ENCODE data around the gene STK17A.
"Not testable (repeated sequence)": the region's sequence is repeated elsewhere in the genome, so short reads cannot be mapped to it uniquely, and the experiment has no call there.

STK17A gene

DNA sequence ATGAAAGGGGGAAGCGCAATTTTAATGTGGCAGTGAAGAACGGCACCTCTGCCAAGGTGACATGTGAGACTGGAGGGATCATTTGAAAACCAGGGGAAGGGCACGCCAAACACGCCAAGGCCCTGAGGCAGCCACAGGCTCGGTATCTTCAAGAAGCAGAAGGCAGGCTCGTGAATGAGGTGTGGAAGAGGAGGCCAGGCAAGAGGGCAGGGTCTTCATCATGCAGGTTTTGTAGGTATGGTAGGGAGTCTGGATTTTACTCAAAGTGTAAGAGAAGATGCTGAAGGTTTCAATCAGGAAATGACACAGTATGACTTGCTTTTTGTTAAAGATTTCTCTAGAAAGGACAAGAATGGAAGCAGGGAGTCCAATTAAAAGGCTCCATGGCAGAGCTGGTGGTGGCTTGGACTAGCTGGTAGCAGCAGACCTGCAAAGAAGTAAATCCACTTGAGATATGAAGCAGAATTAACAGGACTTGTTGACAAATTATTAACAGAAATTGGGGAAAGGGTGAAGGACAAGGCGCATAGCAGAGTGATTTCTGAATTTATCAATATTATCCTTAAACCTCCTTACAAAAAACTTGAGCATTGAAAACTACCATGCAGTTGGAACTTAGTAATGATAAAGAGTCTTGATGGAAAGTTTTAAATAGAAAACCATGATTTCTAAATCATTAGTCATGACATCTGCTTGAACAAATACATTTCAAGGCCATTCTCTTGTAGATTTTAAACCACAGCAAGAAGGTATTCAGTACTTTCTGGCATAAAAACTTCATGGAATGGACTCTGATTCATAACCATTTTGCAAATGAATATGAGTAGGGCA is 76.0 kb downstream of the STK17A start:
- DNase-seq (ENCODE audit: low read depth in 2 of 2): no peak

DNA sequence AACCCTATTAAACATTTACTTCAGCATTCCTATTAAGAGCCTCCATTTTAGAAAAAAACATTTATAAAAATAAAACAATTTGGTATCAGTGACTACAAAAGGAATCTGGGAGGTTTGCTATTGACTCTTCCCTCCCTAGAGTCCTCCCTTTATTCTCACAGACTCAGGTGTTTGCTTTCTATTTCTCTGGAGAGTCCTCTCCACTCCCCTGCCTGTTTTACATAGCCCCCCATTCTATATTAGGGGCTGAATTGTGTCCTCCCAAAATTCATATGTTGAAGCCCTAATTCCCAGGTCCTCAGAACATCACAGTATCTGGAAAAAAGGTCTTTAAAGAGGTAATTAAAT is 76.6 kb downstream of the STK17A start:
- DNase-seq (ENCODE audit: low read depth in 2 of 2): no peak

- DNase-seq (ENCODE audit: low read depth in 2 of 2): no peak
Observed at GRCh38 chr7:43660141-43660540, 77.2 kb downstream of the STK17A start.

GRCh38 chr7:43664681-43665080 is 81.8 kb downstream of the STK17A start:
- DNase-seq (ENCODE audit: low read depth in 2 of 2): no peak

GRCh38 chr7:43666938-43667337 is 84.0 kb downstream of the STK17A start:
- DNase-seq (ENCODE audit: low read depth in 2 of 2): no peak

GRCh38 chr7:43668035-43668434 is 85.1 kb downstream of the STK17A start:
- no peak for DNase-seq (ENCODE audit: low read depth in 2 of 2)

- DNase-seq (ENCODE audit: low read depth in 2 of 2): peak in 1 of 2 donors; percentile 28
Observed at GRCh38 chr7:43669286-43670081, 86.6 kb downstream of the STK17A start.

GRCh38 chr7:43671521-43671920 is 88.6 kb downstream of the STK17A start:
- no peak for DNase-seq (ENCODE audit: low read depth in 2 of 2)

DNA sequence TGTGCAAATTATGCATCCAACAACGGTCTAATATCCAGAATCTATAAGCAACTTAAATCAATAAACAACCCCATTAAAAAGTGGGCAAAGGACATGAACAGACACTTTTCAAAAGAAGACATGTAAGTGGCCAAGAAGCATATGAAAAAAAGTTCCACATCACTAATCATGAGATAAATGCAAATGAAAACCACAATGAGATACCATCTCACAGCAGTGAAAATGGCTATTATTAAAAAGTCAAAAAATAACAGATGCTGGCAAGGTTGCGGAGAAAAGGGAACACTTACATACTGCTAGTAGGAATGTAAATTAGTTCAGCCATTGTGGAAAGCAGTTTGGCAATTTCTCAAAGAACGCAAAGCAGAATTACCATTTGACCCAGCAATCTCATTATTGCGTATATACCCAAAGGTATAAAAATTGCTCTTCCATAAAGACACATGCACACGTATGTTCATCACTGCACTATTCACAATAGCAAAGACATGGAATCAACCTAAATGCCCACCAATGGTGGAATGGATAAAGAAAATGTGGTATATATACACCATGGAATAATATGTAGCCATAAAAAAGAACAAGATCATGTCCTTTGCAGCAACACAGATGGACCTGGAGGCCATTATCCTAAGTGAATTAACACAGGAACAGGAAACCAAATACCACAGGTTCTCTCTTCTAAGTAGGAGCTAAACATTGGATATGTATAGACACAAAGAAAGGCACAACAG is 90.5 kb downstream of the STK17A start:
- DNase-seq (ENCODE audit: low read depth in 2 of 2): not testable (repeated sequence)

DNA sequence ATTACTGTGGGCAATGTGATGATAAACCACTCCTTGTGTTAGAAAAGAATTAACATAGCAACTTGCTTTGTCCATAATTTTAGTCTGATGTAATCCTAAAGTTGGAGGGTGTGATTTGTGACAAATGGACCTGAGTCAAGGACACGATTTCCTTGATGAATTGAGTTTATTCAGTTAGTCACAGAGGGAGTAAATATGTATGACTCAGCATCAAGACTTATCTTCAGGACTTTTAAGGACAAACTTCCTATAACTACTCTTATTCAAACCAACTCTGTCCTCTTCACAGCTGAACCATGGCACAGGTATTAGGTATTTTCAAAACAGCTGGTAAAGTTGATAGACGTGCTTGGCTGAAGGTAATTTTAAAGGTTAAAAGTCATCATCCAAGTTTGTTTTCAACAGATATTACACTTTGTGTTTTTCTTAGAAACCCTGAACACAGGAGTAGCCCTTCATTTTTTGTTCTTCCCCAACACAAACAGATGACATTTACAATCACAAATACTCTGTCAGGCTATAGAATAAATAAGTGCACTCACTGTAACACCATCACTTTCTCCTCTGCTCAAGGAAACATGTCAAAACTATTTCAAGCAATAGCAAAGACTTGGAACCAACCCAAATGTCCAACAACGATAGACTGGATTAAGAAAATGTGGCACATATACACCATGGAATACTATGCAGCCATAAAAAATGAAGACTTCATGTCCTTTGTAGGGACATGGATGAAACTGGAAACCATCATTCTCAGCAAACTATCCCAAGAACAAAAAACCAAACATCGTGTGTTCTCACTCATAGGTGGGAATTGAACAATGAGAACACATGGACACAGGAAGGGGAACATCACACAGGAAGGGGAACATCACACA is 91.9 kb downstream of the STK17A start:
- no peak for DNase-seq (ENCODE audit: low read depth in 2 of 2)
